ENCODE results near the gene TAGLN.
"Not testable (repeated sequence)": the region's sequence is repeated elsewhere in the genome, so short reads cannot be mapped to it uniquely, and the experiment has no call there.

TAGLN gene

GRCh38 chr11:117197516-117198456 lies 1.4 kb upstream of the TAGLN start:
- no peak for DNase-seq

- DNase-seq: no peak
Observed at GRCh38 chr11:117198613-117199012, 557 bp upstream of the TAGLN start.

GRCh38 chr11:117199916-117200812 lies 994 bp downstream of the TAGLN start:
- no peak for DNase-seq

GRCh38 chr11:117200813-117201657 lies 1.9 kb downstream of the TAGLN start:
- DNase-seq: no peak

- no peak for DNase-seq
Observed at GRCh38 chr11:117201658-117202305, 2.6 kb downstream of the TAGLN start.

GRCh38 chr11:117202386-117203068 lies 3.4 kb downstream of the TAGLN start:
- DNase-seq: no peak

GRCh38 chr11:117203069-117203407 lies 3.9 kb downstream of the TAGLN start:
- DNase-seq: no peak

GRCh38 chr11:117204283-117205080 lies 5.3 kb downstream of the TAGLN start:
- no peak for DNase-seq

GRCh38 chr11:117205211-117205818 lies 6.1 kb downstream of the TAGLN start:
- DNase-seq: no peak

- not testable (repeated sequence) for DNase-seq
Observed at GRCh38 chr11:117206111-117206510, 6.9 kb downstream of the TAGLN start.

GRCh38 chr11:117206859-117207258 lies 7.7 kb downstream of the TAGLN start:
- DNase-seq: not testable (repeated sequence)

- DNase-seq: not testable (repeated sequence)
Observed at GRCh38 chr11:117207481-117207880, 8.3 kb downstream of the TAGLN start.

- DNase-seq: not testable (repeated sequence)
Observed at GRCh38 chr11:117208710-117209109, 9.5 kb downstream of the TAGLN start.

- DNase-seq: not testable (repeated sequence)
Observed at GRCh38 chr11:117209351-117210125, 10.4 kb downstream of the TAGLN start.

- DNase-seq: no peak
Observed at GRCh38 chr11:117210620-117211019, 11.4 kb downstream of the TAGLN start.

GRCh38 chr11:117212697-117213355 lies 13.7 kb downstream of the TAGLN start:
- no peak for DNase-seq

- no peak for DNase-seq
Observed at GRCh38 chr11:117214404-117215110, 15.4 kb downstream of the TAGLN start.
